Measurements from ENCODE around the gene TLE2.

- TF ChIP-seq ZNF274 (IDR thresholded peaks at IDR 0.05; ENCODE audit: low read depth, low read length) (no peak), YY1 (IDR thresholded peaks at IDR 0.05; ENCODE audit: insufficient read depth, insufficient read length) (no peak)
Measured at GRCh38 chr19:3028305-3029064, 595 bp downstream of the TLE2 start.
